LNCaP clone FGC (cell line): ENCODE results near the gene LRSAM1.

Experiments used
- DNase-seq: peaks from one replicate; pipeline ENCODE4 v3.0.0-alpha.2; 2011; ENCODE audit warnings: low read depth
- H3K4me3 ChIP-seq: 2 replicates; pipeline ENCODE4 v1.5.1; 2011; ENCODE audit warnings: mild to moderate bottlenecking, low read depth, low read length, control low read depth
- CTCF ChIP-seq: IDR thresholded peaks from 2 replicates; pipeline ENCODE4 v1.5.1; 2012; ENCODE audit warnings: mild to moderate bottlenecking; ENCODE audit not compliant: control insufficient read depth, insufficient read depth; ENCODE audit errors: extremely low read depth

LRSAM1 gene

GRCh38 chr9:127527560-127528268 lies 76.4 kb downstream of the LRSAM1 start:
- H3K4me3 ChIP-seq: no peak overlapping the region
- no peak for TF ChIP-seq CTCF
- no peak for DNase-seq

- no peak for DNase-seq
- no peak overlapping the region for H3K4me3 ChIP-seq
- no peak for TF ChIP-seq CTCF
Measured at GRCh38 chr9:127528422-127529251, 77.3 kb downstream of the LRSAM1 start.

- no peak for TF ChIP-seq CTCF
- no peak for DNase-seq
- H3K4me3 ChIP-seq: no peak overlapping the region
Measured at GRCh38 chr9:127529671-127530070, 78.4 kb downstream of the LRSAM1 start.

- H3K4me3 ChIP-seq: no peak overlapping the region
- no peak for DNase-seq
- TF ChIP-seq CTCF: no peak
Measured at GRCh38 chr9:127530206-127530941, 79.1 kb downstream of the LRSAM1 start.

- TF ChIP-seq CTCF: no peak
- no peak for DNase-seq
Measured at GRCh38 chr9:127531676-127532075, 80.4 kb downstream of the LRSAM1 start.

GRCh38 chr9:127534250-127534906 lies 83.1 kb downstream of the LRSAM1 start:
- no peak overlapping the region for H3K4me3 ChIP-seq
- DNase-seq: no peak

More at GRCh38 chr9:127531676-127532075, 80.4 kb downstream of the LRSAM1 start:
- no peak overlapping the region for H3K4me3 ChIP-seq

More at GRCh38 chr9:127534250-127534906, 83.1 kb downstream of the LRSAM1 start:
- no peak for TF ChIP-seq CTCF
